HepG2 (cell line): ENCODE data around the gene SYNGR1. TPM values are rescaled to one million over a fixed set of nuclear protein-coding genes. Genes with fewer than 3 reads are reported as not detected.

Experiments
- ASH2L ChIP-seq: fragments of 300-600, 200-600 bp; sonication (generic); IDR thresholded peaks from 2 replicates; pipeline ENCODE4 v1.7.0; 2017; ENCODE audit warnings: low read depth, mild to moderate bottlenecking, moderate library complexity, mixed read lengths, low read length; ENCODE audit not compliant: insufficient read length
- CTCF ChIP-seq: sonication (generic); formaldehyde crosslinking; IDR thresholded peaks from 2 replicates; pipeline ENCODE4 v1.5.0; 2020; ENCODE audit warnings: mild to moderate bottlenecking, missing genetic modification reagents, moderate library complexity
- GTF3A ChIP-seq: sonication (generic); formaldehyde crosslinking; conservative IDR thresholded peaks from 2 replicates; pipeline ENCODE4 v1.4.0; 2020; ENCODE audit warnings: mild to moderate bottlenecking, missing genetic modification reagents
- LCORL ChIP-seq, 2 experiments: fragments of 450-650 bp in 1 of 2; sonication (generic) in 1 of 2; formaldehyde crosslinking in 1 of 2; IDR thresholded peaks; 2 replicates each; pipeline versions ENCODE4 v1.5.0 to v1.6.1; 2017 to 2020; ENCODE audit warnings: antibody characterized with exemption in 1 of 2, missing genetic modification reagents in 1 of 2
- NONO ChIP-seq, 2 experiments: fragments of 450-650 bp in 1 of 2; sonication (generic) in 1 of 2; formaldehyde crosslinking in 1 of 2; IDR thresholded peaks in 1 of 2; conservative IDR thresholded peaks in 1 of 2; 2 replicates each; pipeline versions ENCODE4 v1.6.1 to v1.8.0; 2017 to 2022; ENCODE audit warnings: mild to moderate bottlenecking in 1 of 2, missing genetic modification reagents in 1 of 2, moderate library complexity in 1 of 2
- TEAD3 ChIP-seq: optimal IDR thresholded peaks from 2 replicates; pipeline ENCODE3; 2016; ENCODE audit warnings: borderline replicate concordance
- polyA plus RNA-seq, 8 experiments: library from polyadenylated mRNA; depleted of rRNA in 3 of 8; stranded (reverse) in 7 of 8; unstranded in 1 of 8; fragments of >200 nt; fragmentation: Illumina TruSeq in 4 of 8; extraction: Trizol in 4 of 8; gene quantifications; 2 replicates each; pipeline versions ENCODE4 v1.2.1 to v1.2.3, GENCODE V29; 2011 to 2016; ENCODE audit warnings: low read depth in 4 of 8, missing spikeins in 1 of 8, mixed read lengths in 1 of 8; ENCODE audit not compliant: insufficient read depth in 1 of 8
- total RNA-seq, 5 experiments: library from RNA; depleted of rRNA; stranded (reverse); fragments of >200 nt; fragmentation: Illumina TruSeq; extraction: Trizol; gene quantifications; 2 replicates each; pipeline ENCODE4 v1.2.3, GENCODE V29; 2016; ENCODE audit warnings: low read depth in 1 of 5
- TF ChIP-seq, protein P1 (sequence below): sonication (generic); formaldehyde crosslinking; IDR thresholded peaks from 2 replicates; pipeline ENCODE4 v1.4.0; 2020; ENCODE audit warnings: missing genetic modification reagents
- TF ChIP-seq, protein P2 (sequence below): sonication (generic); formaldehyde crosslinking; IDR thresholded peaks from 2 replicates; pipeline ENCODE4 v1.4.0; 2020; ENCODE audit warnings: missing genetic modification reagents
- TF ChIP-seq, protein P3 (sequence below), 2 experiments: sonication (generic) in 1 of 2; formaldehyde crosslinking in 1 of 2; IDR thresholded peaks; 2 replicates each; pipeline versions ENCODE4 v1.4.0 to v1.6.1; 2018 to 2020; ENCODE audit warnings: missing genetic modification reagents in 2 of 2, borderline replicate concordance in 1 of 2, low read depth in 1 of 2, mild to moderate bottlenecking in 1 of 2, missing biosample characterization in 1 of 2
- TF ChIP-seq, protein P4 (sequence below): sonication (generic); formaldehyde crosslinking; conservative IDR thresholded peaks from 2 replicates; pipeline ENCODE4 v1.4.0; 2020; ENCODE audit warnings: missing genetic modification reagents

The SYNGR1 gene
- total and polyA plus RNA-seq, 2 of the 13 experiments (the other 11 are each of a cell fraction or from before 2014, with no cell fraction given) = 0.27 to 2.7 TPM

GRCh38 chr22:39343259-39344045, 6.3 kb upstream of the SYNGR1 start (continued):
- TF ChIP-seq, protein P1, sequence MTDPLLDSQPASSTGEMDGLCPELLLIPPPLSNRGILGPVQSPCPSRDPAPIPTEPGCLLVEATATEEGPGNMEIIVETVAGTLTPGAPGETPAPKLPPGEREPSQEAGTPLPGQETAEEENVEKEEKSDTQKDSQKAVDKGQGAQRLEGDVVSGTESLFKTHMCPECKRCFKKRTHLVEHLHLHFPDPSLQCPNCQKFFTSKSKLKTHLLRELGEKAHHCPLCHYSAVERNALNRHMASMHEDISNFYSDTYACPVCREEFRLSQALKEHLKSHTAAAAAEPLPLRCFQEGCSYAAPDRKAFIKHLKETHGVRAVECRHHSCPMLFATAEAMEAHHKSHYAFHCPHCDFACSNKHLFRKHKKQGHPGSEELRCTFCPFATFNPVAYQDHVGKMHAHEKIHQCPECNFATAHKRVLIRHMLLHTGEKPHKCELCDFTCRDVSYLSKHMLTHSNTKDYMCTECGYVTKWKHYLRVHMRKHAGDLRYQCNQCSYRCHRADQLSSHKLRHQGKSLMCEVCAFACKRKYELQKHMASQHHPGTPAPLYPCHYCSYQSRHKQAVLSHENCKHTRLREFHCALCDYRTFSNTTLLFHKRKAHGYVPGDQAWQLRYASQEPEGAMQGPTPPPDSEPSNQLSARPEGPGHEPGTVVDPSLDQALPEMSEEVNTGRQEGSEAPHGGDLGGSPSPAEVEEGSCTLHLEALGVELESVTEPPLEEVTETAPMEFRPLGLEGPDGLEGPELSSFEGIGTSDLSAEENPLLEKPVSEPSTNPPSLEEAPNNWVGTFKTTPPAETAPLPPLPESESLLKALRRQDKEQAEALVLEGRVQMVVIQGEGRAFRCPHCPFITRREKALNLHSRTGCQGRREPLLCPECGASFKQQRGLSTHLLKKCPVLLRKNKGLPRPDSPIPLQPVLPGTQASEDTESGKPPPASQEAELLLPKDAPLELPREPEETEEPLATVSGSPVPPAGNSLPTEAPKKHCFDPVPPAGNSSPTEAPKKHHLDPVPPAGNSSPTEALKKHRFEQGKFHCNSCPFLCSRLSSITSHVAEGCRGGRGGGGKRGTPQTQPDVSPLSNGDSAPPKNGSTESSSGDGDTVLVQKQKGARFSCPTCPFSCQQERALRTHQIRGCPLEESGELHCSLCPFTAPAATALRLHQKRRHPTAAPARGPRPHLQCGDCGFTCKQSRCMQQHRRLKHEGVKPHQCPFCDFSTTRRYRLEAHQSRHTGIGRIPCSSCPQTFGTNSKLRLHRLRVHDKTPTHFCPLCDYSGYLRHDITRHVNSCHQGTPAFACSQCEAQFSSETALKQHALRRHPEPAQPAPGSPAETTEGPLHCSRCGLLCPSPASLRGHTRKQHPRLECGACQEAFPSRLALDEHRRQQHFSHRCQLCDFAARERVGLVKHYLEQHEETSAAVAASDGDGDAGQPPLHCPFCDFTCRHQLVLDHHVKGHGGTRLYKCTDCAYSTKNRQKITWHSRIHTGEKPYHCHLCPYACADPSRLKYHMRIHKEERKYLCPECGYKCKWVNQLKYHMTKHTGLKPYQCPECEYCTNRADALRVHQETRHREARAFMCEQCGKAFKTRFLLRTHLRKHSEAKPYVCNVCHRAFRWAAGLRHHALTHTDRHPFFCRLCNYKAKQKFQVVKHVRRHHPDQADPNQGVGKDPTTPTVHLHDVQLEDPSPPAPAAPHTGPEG = no peak
- TF ChIP-seq CTCF (CRISPR knock-in tag) (peak; percentile 83), ASH2L (peak; percentile 26), LCORL (IDR thresholded peaks at IDR 0.05) (no peak), LCORL (CRISPR knock-in tag; IDR thresholded peaks at IDR 0.05) (peak; percentile 58), NONO (IDR thresholded peaks at IDR 0.05) (no peak), NONO (CRISPR knock-in tag; conservative IDR thresholded peaks at IDR 0.05) (0 out of 2 replicates have a peak, but pooled peaks have one; percentile 51), GTF3A (CRISPR knock-in tag) (no peak), TEAD3 (CRISPR knock-in tag) (peak; percentile 80)
- TF ChIP-seq, protein P2, sequence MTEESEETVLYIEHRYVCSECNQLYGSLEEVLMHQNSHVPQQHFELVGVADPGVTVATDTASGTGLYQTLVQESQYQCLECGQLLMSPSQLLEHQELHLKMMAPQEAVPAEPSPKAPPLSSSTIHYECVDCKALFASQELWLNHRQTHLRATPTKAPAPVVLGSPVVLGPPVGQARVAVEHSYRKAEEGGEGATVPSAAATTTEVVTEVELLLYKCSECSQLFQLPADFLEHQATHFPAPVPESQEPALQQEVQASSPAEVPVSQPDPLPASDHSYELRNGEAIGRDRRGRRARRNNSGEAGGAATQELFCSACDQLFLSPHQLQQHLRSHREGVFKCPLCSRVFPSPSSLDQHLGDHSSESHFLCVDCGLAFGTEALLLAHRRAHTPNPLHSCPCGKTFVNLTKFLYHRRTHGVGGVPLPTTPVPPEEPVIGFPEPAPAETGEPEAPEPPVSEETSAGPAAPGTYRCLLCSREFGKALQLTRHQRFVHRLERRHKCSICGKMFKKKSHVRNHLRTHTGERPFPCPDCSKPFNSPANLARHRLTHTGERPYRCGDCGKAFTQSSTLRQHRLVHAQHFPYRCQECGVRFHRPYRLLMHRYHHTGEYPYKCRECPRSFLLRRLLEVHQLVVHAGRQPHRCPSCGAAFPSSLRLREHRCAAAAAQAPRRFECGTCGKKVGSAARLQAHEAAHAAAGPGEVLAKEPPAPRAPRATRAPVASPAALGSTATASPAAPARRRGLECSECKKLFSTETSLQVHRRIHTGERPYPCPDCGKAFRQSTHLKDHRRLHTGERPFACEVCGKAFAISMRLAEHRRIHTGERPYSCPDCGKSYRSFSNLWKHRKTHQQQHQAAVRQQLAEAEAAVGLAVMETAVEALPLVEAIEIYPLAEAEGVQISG (CRISPR knock-in tag) = peak; percentile 69
- TF ChIP-seq, protein P3, sequence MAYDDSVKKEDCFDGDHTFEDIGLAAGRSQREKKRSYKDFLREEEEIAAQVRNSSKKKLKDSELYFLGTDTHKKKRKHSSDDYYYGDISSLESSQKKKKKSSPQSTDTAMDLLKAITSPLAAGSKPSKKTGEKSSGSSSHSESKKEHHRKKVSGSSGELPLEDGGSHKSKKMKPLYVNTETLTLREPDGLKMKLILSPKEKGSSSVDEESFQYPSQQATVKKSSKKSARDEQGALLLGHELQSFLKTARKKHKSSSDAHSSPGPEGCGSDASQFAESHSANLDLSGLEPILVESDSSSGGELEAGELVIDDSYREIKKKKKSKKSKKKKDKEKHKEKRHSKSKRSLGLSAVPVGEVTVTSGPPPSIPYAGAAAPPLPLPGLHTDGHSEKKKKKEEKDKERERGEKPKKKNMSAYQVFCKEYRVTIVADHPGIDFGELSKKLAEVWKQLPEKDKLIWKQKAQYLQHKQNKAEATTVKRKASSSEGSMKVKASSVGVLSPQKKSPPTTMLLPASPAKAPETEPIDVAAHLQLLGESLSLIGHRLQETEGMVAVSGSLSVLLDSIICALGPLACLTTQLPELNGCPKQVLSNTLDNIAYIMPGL (CRISPR knock-in tag; IDR thresholded peaks at IDR 0.05; ENCODE audit: borderline replicate concordance in 1 of 2, low read depth in 1 of 2) = 0 out of 4 replicates have a peak, but pooled peaks of 1 of the 2 experiments have one; percentile 48
- TF ChIP-seq, protein P4, sequence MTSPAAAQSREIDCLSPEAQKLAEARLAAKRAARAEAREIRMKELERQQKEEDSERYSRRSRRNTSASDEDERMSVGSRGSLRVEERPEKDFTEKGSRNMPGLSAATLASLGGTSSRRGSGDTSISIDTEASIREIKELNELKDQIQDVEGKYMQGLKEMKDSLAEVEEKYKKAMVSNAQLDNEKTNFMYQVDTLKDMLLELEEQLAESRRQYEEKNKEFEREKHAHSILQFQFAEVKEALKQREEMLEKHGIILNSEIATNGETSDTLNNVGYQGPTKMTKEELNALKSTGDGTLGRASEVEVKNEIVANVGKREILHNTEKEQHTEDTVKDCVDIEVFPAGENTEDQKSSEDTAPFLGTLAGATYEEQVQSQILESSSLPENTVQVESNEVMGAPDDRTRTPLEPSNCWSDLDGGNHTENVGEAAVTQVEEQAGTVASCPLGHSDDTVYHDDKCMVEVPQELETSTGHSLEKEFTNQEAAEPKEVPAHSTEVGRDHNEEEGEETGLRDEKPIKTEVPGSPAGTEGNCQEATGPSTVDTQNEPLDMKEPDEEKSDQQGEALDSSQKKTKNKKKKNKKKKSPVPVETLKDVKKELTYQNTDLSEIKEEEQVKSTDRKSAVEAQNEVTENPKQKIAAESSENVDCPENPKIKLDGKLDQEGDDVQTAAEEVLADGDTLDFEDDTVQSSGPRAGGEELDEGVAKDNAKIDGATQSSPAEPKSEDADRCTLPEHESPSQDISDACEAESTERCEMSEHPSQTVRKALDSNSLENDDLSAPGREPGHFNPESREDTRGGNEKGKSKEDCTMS (CRISPR knock-in tag) = 0 out of 2 replicates have a peak, but pooled peaks have one; percentile 28
